GM12891 (cell line): ENCODE measurements around the gene GAREM1.

ENCODE experiments used
- POLR2A ChIP-seq: IDR thresholded peaks from 2 replicates; pipeline ENCODE4 v1.6.1; 2011; ENCODE audit warnings: low read depth, low read length, control low read depth
- POLR2AphosphoS5 ChIP-seq: IDR thresholded peaks from 2 replicates; pipeline ENCODE4 v1.6.1; 2011; ENCODE audit warnings: low read depth, low read length, control low read depth
- TAF1 ChIP-seq: IDR thresholded peaks from 2 replicates; pipeline ENCODE4 v1.6.1; 2011; ENCODE audit warnings: low read depth, low read length, control low read depth

GRCh38 chr18:32427084-32427900, 43.4 kb downstream of the GAREM1 start:
- TF ChIP-seq POLR2A (no peak), TAF1 (no peak), POLR2AphosphoS5 (no peak)
